Stimulated activated naive B cell treated with anti-CD40 and anti-IgM and Interleukin-4, amounts not matched to agents 10 μg/mL and 1 μg/mL and 100 μg/mL, for 72 hours (primary cell): ENCODE measurements around the gene PHACTR1.
A peak's percentile ranks its signal among the peaks of the same experiment; 100 is the strongest.

Experiments
- ATAC-seq, 2 donors: fragments of 150-1000 bp; cut with Tn5 transposase; replicated peaks; 2 replicates each; pipeline ENCODE4 v1.10.0; 2021; ENCODE audit warnings: moderate library complexity in 1 of 2
- DNase-seq: peaks from one replicate; pipeline ENCODE4 v3.0.0; 2021
- H3K27ac Mint-ChIP-seq: one replicate; pipeline ENCODE4 v1.8.0; 2022; ENCODE audit warnings: mild to moderate bottlenecking, mixed read lengths
- H3K27me3 Mint-ChIP-seq, 2 donors: one replicate each; pipeline ENCODE4 v1.8.0; 2022; ENCODE audit warnings: mixed read lengths in 2 of 2
- H3K36me3 Mint-ChIP-seq, 2 donors: one replicate each; pipeline ENCODE4 v1.8.0; 2022; ENCODE audit warnings: mixed read lengths in 2 of 2, mild to moderate bottlenecking in 1 of 2
- H3K4me1 Mint-ChIP-seq, 2 donors: one replicate each; pipeline ENCODE4 v1.8.0; 2022; ENCODE audit warnings: mixed read lengths in 2 of 2, mild to moderate bottlenecking in 1 of 2
- H3K4me3 Mint-ChIP-seq, 2 donors: one replicate each; pipeline ENCODE4 v1.8.0; 2022; ENCODE audit warnings: mild to moderate bottlenecking in 2 of 2, mixed read lengths in 2 of 2, moderate library complexity in 1 of 2
- H3K9me3 Mint-ChIP-seq, 2 donors: one replicate each; pipeline ENCODE4 v1.8.0; 2022; ENCODE audit warnings: mixed read lengths in 2 of 2, mild to moderate bottlenecking in 1 of 2

Gene PHACTR1

DNA sequence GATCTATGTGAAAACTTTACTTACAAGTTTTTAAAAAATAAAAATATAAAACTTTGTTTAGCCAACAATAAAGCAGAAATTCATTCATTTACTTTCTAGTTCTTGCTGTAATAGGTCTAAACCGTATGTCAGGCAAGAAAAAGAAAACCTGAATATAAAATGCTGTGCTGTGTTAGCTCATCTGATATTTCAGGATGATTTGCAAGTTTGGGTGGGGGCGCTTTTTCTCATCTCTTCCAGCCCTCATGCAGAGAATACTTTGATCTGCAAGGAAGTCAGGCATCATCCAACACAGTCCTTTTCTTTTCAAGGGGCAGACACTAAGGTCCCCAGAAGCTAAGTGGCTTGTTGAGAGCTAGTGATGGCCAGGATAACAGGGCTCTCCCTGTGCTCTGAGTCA lies 458.5 kb downstream of the PHACTR1 start:
- Mint-ChIP-seq H3K36me3 (no peaks in the 10 kb centered on the region), H3K9me3 (no peaks in the 10 kb centered on the region), H3K27ac (no peak overlapping the region), H3K4me3 (no peak overlapping the region), H3K27me3 (peaks cover 3 to 7% of the 10 kb centered on the region in 2 donors), H3K4me1 (peaks cover 3 to 7% of the 10 kb centered on the region in 2 donors)
- DNase-seq = no peak
- ATAC-seq = no peak

DNA sequence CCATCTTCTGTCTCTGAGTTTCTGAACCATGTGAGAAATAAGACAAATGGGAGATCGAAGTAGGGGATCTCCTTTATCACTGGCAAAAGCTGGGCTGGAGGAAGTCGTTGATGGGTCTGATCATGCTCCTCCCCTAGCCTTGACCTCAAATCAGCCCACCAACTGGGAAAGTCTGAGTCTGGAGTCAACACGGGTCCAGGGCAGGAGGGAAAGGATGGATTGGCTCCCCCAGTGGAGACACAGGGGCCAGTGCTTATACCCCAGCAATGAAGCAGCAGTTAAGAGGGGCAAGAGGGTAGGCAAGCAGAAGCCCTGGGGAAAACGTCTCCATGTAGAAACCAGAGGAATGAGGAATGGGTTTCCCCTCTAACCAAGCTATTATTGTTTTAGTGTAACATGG lies 459.2 kb downstream of the PHACTR1 start:
- ATAC-seq (no peak), DNase-seq (no peak)
- Mint-ChIP-seq H3K27ac (no peak overlapping the region), H3K9me3 (no peaks in the 10 kb centered on the region), H3K4me1 (peaks cover 3 to 7% of the 10 kb centered on the region in 2 donors), H3K36me3 (no peaks in the 10 kb centered on the region), H3K4me3 (no peak overlapping the region), H3K27me3 (peaks cover 3 to 7% of the 10 kb centered on the region in 2 donors)

DNA sequence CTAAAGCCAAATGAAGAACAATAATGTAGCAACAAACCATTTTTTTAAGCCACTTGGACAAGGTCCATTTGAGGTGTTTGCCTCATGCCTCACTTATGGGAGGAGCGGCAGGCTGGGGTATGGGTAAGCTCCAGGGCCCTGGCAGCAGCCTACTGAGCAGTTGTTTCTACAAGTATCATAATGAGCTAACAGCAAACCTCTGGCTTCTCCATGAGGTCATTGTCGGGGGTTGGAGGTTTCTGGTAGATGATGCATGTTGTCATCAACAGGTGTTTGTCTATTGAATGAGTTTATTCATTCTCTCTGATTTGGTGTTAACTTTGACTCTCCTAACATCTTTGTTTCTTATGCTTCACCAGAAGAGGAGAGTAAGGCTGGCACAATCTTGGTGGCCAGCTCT lies 461.1 kb downstream of the PHACTR1 start:
- no peak for DNase-seq
- H3K4me1 Mint-ChIP-seq = peaks cover 3 to 7% of the 10 kb centered on the region in 2 donors
- no peak overlapping the region for H3K4me3 Mint-ChIP-seq
- no peak overlapping the region for H3K27ac Mint-ChIP-seq
- peak in 1 of 2 donors; percentile 22 for ATAC-seq
- H3K36me3 Mint-ChIP-seq = no peaks in the 10 kb centered on the region
- peaks cover 3 to 7% of the 10 kb centered on the region in 2 donors for H3K27me3 Mint-ChIP-seq
- H3K9me3 Mint-ChIP-seq = no peaks in the 10 kb centered on the region

DNA sequence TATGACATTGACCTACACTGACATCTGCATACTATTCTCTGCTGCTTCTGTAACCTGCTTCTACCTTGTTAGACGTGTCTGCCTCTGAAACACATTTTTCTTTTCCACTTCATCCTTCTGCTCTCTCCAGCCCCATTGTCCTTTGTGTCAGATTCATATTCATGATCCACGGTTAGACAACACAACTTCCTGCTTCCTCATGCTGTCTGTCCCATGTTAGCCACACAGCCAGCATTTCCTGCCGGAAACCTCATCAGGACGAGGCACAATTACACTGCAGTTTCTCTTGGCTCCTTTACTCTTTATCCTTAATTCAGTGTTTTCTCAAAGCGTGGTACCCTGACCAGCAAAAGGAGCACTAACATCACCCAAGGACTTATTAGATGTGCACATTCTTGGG lies 461.5 kb downstream of the PHACTR1 start:
- Mint-ChIP-seq H3K9me3 (no peaks in the 10 kb centered on the region), H3K4me3 (no peak overlapping the region), H3K4me1 (peaks cover 3 to 7% of the 10 kb centered on the region in 2 donors), H3K27me3 (peaks cover 3 to 7% of the 10 kb centered on the region in 2 donors), H3K36me3 (no peaks in the 10 kb centered on the region), H3K27ac (no peak overlapping the region)
- DNase-seq (no peak), ATAC-seq (peak in 1 of 2 donors; percentile 10)

DNA sequence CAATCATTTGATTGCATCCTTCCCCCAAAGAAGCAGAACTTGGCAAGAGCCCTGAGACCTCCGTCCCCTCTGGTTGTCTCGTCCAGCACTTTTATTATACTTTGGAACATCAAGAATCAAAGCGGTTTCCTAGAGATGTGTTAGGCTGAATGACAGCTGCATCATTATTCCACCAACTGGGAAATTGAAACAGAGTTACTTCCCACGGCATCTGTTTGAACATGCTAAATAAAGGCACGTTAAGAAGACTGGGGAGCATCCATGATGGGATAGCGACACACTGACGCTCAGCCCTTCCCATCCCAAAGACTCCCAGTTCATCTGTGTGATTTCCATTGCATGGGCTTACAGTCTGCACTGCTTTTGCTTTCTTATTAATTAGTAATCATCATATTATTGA lies 464.0 kb downstream of the PHACTR1 start:
- ATAC-seq = no peak
- H3K9me3 Mint-ChIP-seq = no peaks in the 10 kb centered on the region
- no peak for DNase-seq

DNA sequence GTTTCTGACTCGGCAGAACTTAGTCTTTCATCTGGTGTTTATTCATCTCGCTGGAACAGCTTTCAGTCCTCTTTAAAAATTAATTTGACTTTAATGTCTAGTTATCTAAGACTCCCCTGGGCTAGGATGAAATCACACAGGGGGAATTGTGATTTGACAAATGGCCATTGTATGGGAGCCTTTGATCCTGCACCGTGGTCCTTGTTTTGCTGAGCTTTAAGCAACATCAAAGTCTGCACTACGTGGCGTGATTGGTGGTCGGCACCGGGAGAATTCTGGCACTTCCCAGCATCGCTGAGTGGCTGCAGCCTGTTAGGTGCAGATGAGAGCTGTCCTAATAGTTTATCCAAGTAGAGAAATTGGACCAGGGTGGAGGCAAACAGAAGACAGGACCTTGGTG lies 464.8 kb downstream of the PHACTR1 start:
- Mint-ChIP-seq H3K9me3 (no peaks in the 10 kb centered on the region), H3K4me1 (peaks cover 5 to 15% of the 10 kb centered on the region in 2 donors), H3K27me3 (peaks cover 7 to 8% of the 10 kb centered on the region in 2 donors), H3K27ac (no peak overlapping the region), H3K4me3 (no peak overlapping the region), H3K36me3 (no peaks in the 10 kb centered on the region)
- DNase-seq = no peak
- ATAC-seq = no peak

More for the DNA sequence above, 464.0 kb downstream of the PHACTR1 start:
- peaks cover 5 to 15% of the 10 kb centered on the region in 2 donors for H3K4me1 Mint-ChIP-seq
- H3K27ac Mint-ChIP-seq = no peak overlapping the region
- no peak overlapping the region for H3K4me3 Mint-ChIP-seq
- no peaks in the 10 kb centered on the region for H3K36me3 Mint-ChIP-seq
- peaks cover 11 to 12% of the 10 kb centered on the region in 2 donors for H3K27me3 Mint-ChIP-seq

DNA sequence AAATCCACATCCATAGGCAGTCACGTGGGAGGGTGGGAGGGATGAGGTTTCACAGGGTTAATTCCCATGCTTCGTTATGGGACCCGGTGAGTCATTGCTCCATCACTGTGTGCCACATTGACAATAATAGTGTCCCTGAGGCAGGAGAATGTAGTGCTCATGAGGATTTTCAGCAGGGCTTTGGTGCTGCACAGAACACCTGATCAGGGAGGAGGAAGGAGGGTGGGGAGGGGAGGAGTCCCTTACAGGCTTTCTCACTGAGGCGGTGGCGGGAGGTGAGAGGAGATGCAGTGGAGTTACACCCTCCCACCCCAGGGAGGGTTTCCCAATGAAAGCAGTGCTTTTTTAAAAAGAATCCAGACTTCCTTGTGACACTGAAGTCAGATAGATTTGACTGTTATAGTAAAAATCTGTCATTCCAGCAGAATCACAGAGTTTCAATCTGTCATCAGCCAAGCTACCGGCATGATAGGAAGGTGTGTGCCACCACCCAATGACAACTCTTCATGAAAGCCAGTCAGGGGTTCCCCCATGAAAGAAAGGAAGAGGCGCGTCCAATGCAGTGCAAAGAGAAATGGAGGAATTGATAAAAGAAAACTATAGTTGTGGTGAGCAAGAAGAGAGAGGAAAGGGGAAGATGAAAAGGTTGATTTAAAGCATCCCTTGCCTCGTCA lies 467.0 kb downstream of the PHACTR1 start:
- Mint-ChIP-seq H3K4me1 (peaks cover 2 to 8% of the 10 kb centered on the region in 2 donors), H3K36me3 (no peaks in the 10 kb centered on the region), H3K27ac (no peak overlapping the region), H3K9me3 (no peaks in the 10 kb centered on the region), H3K27me3 (peaks cover 7 to 8% of the 10 kb centered on the region in 2 donors), H3K4me3 (no peak overlapping the region)
- DNase-seq = no peak
- no peak for ATAC-seq

DNA sequence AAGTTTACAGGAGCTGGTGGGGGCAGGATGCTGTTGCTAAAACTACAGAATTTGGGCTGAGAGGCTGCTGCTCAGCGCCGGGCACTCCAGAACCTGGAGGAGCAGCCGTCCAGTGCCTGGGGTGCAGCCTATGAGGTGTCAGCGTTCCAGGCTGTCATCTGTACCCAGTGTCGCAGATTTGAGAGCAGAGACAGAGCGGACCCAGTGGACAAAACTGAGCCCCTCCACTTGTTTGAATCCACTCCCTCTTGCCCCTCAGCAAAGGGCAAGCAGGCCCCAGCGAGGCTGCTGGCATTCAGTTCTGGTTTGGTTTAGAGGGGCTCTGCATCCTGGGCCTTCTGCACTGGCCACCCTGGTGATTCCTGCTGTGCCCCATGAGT lies 467.5 kb downstream of the PHACTR1 start:
- H3K27ac Mint-ChIP-seq = no peak overlapping the region
- no peaks in the 10 kb centered on the region for H3K36me3 Mint-ChIP-seq
- no peaks in the 10 kb centered on the region for H3K9me3 Mint-ChIP-seq
- peaks cover 2 to 8% of the 10 kb centered on the region in 2 donors for H3K4me1 Mint-ChIP-seq
- ATAC-seq = no peak
- H3K27me3 Mint-ChIP-seq = peaks cover 7 to 8% of the 10 kb centered on the region in 2 donors
- no peak for DNase-seq
- H3K4me3 Mint-ChIP-seq = no peak overlapping the region

DNA sequence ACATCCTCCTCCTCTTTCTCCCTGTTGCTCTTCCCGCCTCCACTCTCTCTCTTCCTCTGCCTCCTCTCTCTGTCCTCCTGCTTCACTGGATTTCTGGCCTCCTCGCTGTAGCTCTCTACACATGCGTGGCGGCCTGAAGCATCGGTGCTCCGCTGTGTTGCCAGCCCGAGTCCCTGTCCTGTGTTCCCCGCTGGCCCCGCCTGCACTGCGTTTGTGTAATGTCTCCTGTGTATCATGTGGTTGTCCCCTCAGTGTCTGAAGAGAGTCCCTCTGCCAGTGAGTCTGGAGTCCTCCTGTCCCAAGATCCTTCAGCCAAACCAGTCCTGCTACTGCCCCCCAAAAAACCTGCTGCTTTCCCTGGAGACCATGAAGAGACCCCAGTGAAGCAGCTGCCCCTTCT lies 468.0 kb downstream of the PHACTR1 start:
- no peak overlapping the region for H3K27ac Mint-ChIP-seq
- peaks cover 7 to 8% of the 10 kb centered on the region in 2 donors for H3K27me3 Mint-ChIP-seq
- H3K9me3 Mint-ChIP-seq = no peaks in the 10 kb centered on the region
- no peak for DNase-seq
- no peaks in the 10 kb centered on the region for H3K36me3 Mint-ChIP-seq
- no peak for ATAC-seq
- peaks cover 2 to 8% of the 10 kb centered on the region in 2 donors for H3K4me1 Mint-ChIP-seq
- no peak overlapping the region for H3K4me3 Mint-ChIP-seq

DNA sequence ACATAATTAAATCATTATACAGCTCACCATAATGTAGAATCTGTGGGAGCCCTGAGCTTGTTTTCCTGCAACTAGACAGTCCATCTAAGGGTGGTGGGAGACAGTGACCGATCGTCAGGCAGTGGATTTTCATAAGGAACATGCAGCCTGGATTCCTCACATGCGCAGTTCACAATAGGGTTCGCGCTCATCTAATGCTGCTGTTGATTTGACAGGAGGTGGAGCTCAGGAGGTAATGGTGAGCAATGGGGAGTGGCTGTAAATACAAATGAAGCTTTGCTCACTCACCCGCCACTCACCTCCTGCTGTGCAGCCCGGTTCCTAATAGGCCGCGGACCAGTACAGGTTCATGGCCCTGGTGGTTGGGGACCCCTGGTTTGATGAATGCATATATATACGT lies 470.3 kb downstream of the PHACTR1 start:
- no peak for DNase-seq
- Mint-ChIP-seq H3K4me3 (no peak overlapping the region), H3K27ac (peak overlapping the region; percentile 16), H3K36me3 (no peaks in the 10 kb centered on the region), H3K4me1 (peaks cover 10 to 17% of the 10 kb centered on the region in 2 donors), H3K27me3 (peaks cover 7 to 8% of the 10 kb centered on the region in 2 donors), H3K9me3 (no peaks in the 10 kb centered on the region)
- ATAC-seq = no peak

DNA sequence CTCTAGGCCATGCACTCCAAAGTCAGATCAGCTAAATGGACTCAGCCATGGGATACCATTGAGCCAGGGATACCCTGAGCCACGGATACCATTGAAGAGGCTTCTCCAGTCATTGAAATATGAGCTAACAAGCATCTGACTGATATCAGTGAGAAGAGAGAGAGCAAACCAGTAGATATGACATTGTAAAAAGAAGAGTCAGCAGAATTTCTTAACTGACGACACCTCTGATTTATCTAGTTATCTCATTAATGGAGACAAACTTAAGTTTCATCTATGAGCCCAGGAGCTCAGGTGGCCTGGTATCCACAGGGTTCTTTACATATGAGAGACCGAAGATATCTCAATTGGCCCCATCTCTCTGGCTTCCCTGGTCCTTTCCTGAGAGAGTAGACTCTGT lies 471.1 kb downstream of the PHACTR1 start:
- Mint-ChIP-seq H3K4me3 (no peak overlapping the region), H3K4me1 (peaks cover 10 to 24% of the 10 kb centered on the region in 2 donors), H3K36me3 (no peaks in the 10 kb centered on the region), H3K27me3 (peaks cover 7 to 8% of the 10 kb centered on the region in 2 donors), H3K27ac (no peak overlapping the region), H3K9me3 (no peaks in the 10 kb centered on the region)
- no peak for ATAC-seq
- DNase-seq = no peak

DNA sequence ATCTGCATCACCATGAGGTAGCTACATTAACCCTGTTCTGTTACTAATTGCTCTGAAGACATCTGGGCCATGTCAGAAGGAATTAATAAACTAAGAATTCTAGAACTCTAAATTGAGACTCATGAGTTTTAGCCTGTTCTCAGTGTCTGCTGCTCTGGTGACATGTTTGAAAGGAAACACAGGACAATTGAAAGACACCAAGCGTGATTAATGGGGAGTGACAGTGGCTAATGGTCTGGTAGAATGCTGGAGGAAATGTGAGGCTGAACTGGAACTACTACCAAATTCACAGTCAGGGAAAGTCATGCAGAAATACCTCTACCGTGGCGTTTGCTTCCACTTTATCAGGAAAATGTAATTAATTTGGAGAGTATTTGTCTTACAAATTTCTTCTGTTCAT lies 471.7 kb downstream of the PHACTR1 start:
- ATAC-seq (no peak), DNase-seq (no peak)
- Mint-ChIP-seq H3K27ac (no peak overlapping the region), H3K4me3 (no peak overlapping the region), H3K9me3 (no peaks in the 10 kb centered on the region), H3K4me1 (peaks cover 10 to 26% of the 10 kb centered on the region in 2 donors), H3K27me3 (peaks cover 7 to 8% of the 10 kb centered on the region in 2 donors), H3K36me3 (no peaks in the 10 kb centered on the region)

DNA sequence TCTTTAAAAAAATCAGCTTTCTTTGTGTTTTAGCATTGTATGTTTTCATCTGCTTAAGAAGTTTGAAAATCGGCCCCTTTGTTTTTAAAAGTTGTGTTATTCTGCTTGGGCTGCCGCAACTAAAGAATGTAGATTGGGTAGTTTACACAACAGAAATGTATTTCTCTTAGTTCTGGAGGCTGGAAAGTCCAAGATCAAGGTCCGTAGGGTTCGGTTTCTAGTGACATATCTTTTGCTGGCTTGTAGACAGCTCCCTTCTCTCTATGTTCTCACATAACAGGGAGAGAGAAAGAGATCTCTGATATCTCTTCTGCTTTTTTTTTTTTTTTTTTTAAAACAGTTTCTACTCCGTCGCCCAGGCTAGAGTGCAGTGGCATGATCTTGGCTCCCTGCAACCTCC lies 473.1 kb downstream of the PHACTR1 start:
- Mint-ChIP-seq H3K27ac (no peak overlapping the region), H3K4me3 (no peak overlapping the region), H3K27me3 (peaks cover 3% of the 10 kb centered on the region in 2 donors), H3K36me3 (no peaks in the 10 kb centered on the region), H3K4me1 (peaks cover 8 to 22% of the 10 kb centered on the region in 2 donors), H3K9me3 (no peaks in the 10 kb centered on the region)
- no peak for ATAC-seq
- no peak for DNase-seq

DNA sequence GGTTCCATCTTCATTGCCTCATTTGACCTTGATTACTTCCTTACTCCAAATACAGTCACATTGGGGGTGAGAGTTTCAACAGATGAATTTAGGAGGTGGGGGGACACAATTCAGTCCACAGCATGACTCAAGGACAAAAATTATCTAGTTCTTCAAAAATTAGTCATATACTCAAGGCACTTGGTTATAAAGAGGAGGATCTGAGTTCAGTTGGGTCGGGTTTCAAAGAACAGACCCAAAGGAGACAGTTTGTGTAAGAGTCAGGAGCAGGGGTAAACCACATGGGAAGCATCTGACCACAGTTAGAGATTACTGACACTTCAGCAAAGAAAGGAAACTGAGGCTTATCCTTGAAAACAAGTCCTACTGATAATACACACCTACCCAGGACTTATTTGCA lies 473.8 kb downstream of the PHACTR1 start:
- no peaks in the 10 kb centered on the region for H3K36me3 Mint-ChIP-seq
- H3K4me1 Mint-ChIP-seq = peaks cover 11 to 25% of the 10 kb centered on the region in 2 donors
- no peaks in the 10 kb centered on the region for H3K9me3 Mint-ChIP-seq
- H3K4me3 Mint-ChIP-seq = no peak overlapping the region
- ATAC-seq (no peak), DNase-seq (no peak)
- H3K27ac Mint-ChIP-seq = no peak overlapping the region
- no peaks in the 10 kb centered on the region for H3K27me3 Mint-ChIP-seq

DNA sequence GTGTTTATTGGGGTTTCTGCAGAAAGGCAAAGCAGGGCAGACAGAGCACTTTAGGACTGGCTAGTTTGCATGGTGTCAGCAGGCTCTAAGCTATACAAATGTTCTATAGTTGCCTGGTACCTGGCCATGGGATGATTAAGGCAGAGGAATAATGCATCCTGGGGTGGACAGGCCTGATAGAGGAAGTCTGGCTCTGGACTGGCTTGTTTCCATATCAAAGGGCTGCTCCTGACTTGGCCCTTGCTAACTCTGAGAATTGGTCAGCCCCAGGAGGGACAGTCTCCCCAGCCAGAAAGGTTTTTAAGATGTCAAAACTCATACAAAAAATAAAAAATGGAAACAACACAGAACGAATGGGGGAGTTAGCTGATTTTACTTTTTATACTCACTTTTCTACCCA lies 474.9 kb downstream of the PHACTR1 start:
- no peaks in the 10 kb centered on the region for H3K36me3 Mint-ChIP-seq
- peak overlapping the region; percentile 44 for H3K27ac Mint-ChIP-seq
- ATAC-seq (no peak), DNase-seq (no peak)
- H3K4me3 Mint-ChIP-seq = no peak overlapping the region
- no peaks in the 10 kb centered on the region for H3K27me3 Mint-ChIP-seq
- no peaks in the 10 kb centered on the region for H3K9me3 Mint-ChIP-seq
- H3K4me1 Mint-ChIP-seq = peaks cover 15 to 33% of the 10 kb centered on the region in 2 donors
